OCI-LY1 (cell line): Measurements from ENCODE around the gene DNAJB8.

Source experiments
- H2AFZ ChIP-seq: fragments of 200-600 bp; sonication (generic), shearing (Covaris generic); 2 replicates; pipeline ENCODE4 v1.6.0; 2014; ENCODE audit warnings: antibody characterized with exemption, mild to moderate bottlenecking, low read length
- H3F3A ChIP-seq: fragments of 200-600 bp; sonication (generic), shearing (Covaris generic); 2 replicates; pipeline ENCODE4 v1.6.0; 2014; ENCODE audit warnings: mild to moderate bottlenecking, antibody characterized with exemption, low read length, moderate library complexity; ENCODE audit not compliant: insufficient read depth
- H3K27ac ChIP-seq: fragments of 200-600 bp; sonication (generic); 2 replicates; pipeline ENCODE4 v1.5.1; 2014; ENCODE audit warnings: low read length, mixed run types, mild to moderate bottlenecking, low read depth; ENCODE audit not compliant: poor library complexity, severe bottlenecking
- H3K27me3 ChIP-seq: fragments of 200-600 bp; sonication (generic); 2 replicates; pipeline ENCODE4 v1.6.0; 2014; ENCODE audit warnings: antibody characterized with exemption, mild to moderate bottlenecking, low read length, moderate library complexity; ENCODE audit not compliant: insufficient read depth
- H3K36me3 ChIP-seq: fragments of 200-600 bp; sonication (generic); 2 replicates; pipeline ENCODE4 v1.6.1; 2014; ENCODE audit warnings: mild to moderate bottlenecking, antibody characterized with exemption, low read length, moderate library complexity, mixed read lengths; ENCODE audit not compliant: insufficient read depth
- H3K4me1 ChIP-seq: fragments of 200-600 bp; sonication (generic); 2 replicates; pipeline ENCODE4 v1.5.1; 2014; ENCODE audit warnings: mild to moderate bottlenecking, low read length, moderate library complexity; ENCODE audit not compliant: insufficient read depth, severe bottlenecking
- H3K4me2 ChIP-seq: fragments of 200-600 bp; sonication (generic), shearing (Covaris generic); 2 replicates; pipeline ENCODE4 v1.6.1; 2014; ENCODE audit warnings: low read length
- H3K4me3 ChIP-seq: fragments of 200-600 bp; sonication (generic); 2 replicates; pipeline ENCODE4 v1.5.1; 2014; ENCODE audit warnings: low read length, low read depth, mild to moderate bottlenecking, mixed read lengths; ENCODE audit not compliant: poor library complexity, severe bottlenecking
- H3K79me2 ChIP-seq: fragments of 200-600 bp; shearing (Covaris generic); 2 replicates; pipeline ENCODE4 v1.6.1; 2016; ENCODE audit warnings: mixed run types, low read length, mixed read lengths; ENCODE audit not compliant: insufficient read depth
- H3K9ac ChIP-seq: fragments of 200-600 bp; sonication (generic), shearing (Covaris generic); 2 replicates; pipeline ENCODE4 v1.6.1; 2014; ENCODE audit warnings: mild to moderate bottlenecking, low read length, mixed read lengths
- H3K9me2 ChIP-seq: fragments of 200-600 bp; sonication (generic), shearing (Covaris generic); 2 replicates; pipeline ENCODE4 v1.6.1; 2014; ENCODE audit warnings: low read depth, mild to moderate bottlenecking, low read length, mixed read lengths
- H3K9me3 ChIP-seq: fragments of 200-600 bp; shearing (Covaris generic); 2 replicates; pipeline ENCODE4 v1.6.1; 2014; ENCODE audit warnings: low read length, mixed read lengths
- H4K20me1 ChIP-seq: fragments of 200-600 bp; sonication (generic), shearing (Covaris generic); 2 replicates; pipeline ENCODE4 v1.6.0; 2016; ENCODE audit warnings: mild to moderate bottlenecking, low read length; ENCODE audit not compliant: insufficient read depth
- EZH2 ChIP-seq: fragments of 200-600 bp; sonication (generic), shearing (Covaris generic); IDR thresholded peaks from 2 replicates; pipeline ENCODE4 v1.8.0; 2017; ENCODE audit warnings: borderline replicate concordance, mixed run types, mild to moderate bottlenecking, antibody characterized with exemption, low read length, moderate library complexity, mixed read lengths
- TF ChIP-seq, protein P1 (sequence below): fragments of 200-600 bp; sonication (generic), shearing (Covaris generic); IDR thresholded peaks from 2 replicates; pipeline ENCODE4 v1.5.1; 2017; ENCODE audit warnings: mild to moderate bottlenecking, antibody characterized with exemption, low read length, moderate library complexity, mixed read lengths

DNAJB8 gene

DNA sequence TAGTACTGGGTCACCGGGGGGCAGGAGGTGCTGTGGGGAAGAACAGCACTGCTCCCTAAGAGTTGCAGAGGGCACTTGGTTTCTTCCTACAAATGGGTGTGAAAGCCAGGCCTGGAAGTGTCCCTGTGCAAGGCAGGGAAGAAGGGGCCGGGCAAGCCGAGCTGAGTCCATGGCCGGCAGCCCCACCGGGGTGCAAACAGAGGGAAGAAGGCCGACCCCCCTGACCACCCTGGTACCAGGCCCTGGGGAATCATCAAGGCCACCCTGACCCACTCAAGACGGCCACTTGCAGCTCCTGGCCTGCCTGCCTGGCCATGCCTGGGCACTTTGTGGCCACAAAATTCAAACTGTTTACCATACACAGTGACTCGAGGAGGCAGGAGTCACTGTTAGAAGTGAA is 8.7 kb upstream of the DNAJB8 start:
- TF ChIP-seq EZH2 = no peak
- TF ChIP-seq, protein P1, sequence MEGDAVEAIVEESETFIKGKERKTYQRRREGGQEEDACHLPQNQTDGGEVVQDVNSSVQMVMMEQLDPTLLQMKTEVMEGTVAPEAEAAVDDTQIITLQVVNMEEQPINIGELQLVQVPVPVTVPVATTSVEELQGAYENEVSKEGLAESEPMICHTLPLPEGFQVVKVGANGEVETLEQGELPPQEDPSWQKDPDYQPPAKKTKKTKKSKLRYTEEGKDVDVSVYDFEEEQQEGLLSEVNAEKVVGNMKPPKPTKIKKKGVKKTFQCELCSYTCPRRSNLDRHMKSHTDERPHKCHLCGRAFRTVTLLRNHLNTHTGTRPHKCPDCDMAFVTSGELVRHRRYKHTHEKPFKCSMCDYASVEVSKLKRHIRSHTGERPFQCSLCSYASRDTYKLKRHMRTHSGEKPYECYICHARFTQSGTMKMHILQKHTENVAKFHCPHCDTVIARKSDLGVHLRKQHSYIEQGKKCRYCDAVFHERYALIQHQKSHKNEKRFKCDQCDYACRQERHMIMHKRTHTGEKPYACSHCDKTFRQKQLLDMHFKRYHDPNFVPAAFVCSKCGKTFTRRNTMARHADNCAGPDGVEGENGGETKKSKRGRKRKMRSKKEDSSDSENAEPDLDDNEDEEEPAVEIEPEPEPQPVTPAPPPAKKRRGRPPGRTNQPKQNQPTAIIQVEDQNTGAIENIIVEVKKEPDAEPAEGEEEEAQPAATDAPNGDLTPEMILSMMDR = no peak

DNA sequence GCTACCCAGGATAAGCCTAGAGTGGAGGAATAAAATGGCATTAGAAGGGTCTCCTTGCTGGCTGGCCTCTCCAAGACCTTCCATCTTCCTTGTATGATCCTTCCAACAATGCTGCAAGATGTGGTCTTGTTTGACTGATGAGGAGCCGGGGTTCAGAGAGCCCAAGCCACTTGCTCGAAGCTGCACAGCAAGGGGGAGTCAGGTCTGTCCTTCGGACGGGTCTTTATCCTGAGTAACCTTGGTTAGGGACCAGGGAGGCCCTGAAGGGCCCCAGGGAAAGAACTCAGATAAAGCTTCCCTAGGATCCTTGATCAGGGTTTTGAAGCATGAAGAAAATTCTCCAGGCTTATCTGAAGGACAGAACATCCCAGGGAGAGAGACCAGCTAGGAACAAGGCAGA is 7.0 kb upstream of the DNAJB8 start:
- no peaks in the 10 kb centered on the region for H3K9me2 ChIP-seq
- no peaks in the 10 kb centered on the region for H3K4me1 ChIP-seq
- no peak overlapping the region for H3K9ac ChIP-seq
- H3K27ac ChIP-seq = no peak overlapping the region
- no peaks in the 10 kb centered on the region for H3K79me2 ChIP-seq
- H3K27me3 ChIP-seq = peaks cover 5% of the 10 kb centered on the region; the same call in 1 of the 2 replicates
- H3K4me2 ChIP-seq = no peak overlapping the region
- no peak overlapping the region for H3K4me3 ChIP-seq
- H4K20me1 ChIP-seq = no peaks in the 10 kb centered on the region
- H2AFZ ChIP-seq = no peak overlapping the region
- no peak for TF ChIP-seq EZH2
- TF ChIP-seq, protein P1 = no peak
- H3F3A ChIP-seq = no peaks in the 10 kb centered on the region
- H3K9me3 ChIP-seq = no peaks in the 10 kb centered on the region
- no peaks in the 10 kb centered on the region for H3K36me3 ChIP-seq

More for the DNA sequence above, 8.7 kb upstream of the DNAJB8 start:
- Histone ChIP-seq H3K27ac (no peak overlapping the region), H3K27me3 (peaks cover 5% of the 10 kb centered on the region; the same call in 1 of the 2 replicates), H3K9me2 (no peaks in the 10 kb centered on the region), H3K4me1 (no peaks in the 10 kb centered on the region), H3F3A (no peaks in the 10 kb centered on the region), H4K20me1 (no peaks in the 10 kb centered on the region), H3K79me2 (no peaks in the 10 kb centered on the region), H2AFZ (no peak overlapping the region), H3K9ac (no peak overlapping the region), H3K4me3 (no peak overlapping the region), H3K4me2 (no peak overlapping the region), H3K9me3 (no peaks in the 10 kb centered on the region), H3K36me3 (no peaks in the 10 kb centered on the region)

DNA sequence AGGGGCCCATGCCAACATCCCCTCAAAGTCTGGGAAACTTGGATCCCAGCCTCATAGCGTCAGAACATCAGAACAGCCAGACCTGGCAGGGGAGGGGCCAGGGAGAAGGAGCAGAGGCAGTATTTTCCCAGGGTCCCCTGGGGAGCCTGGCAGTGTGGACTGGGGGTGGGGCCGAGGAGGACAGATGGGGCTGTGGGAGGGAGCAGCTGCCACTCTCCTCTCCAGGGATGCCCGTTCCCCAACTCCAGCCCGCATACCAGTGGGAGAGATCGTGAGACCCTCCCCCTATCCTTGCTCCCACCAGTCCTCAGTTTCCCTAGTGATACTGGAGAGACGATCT is 6.5 kb upstream of the DNAJB8 start:
- H2AFZ ChIP-seq = no peak overlapping the region
- H3K36me3 ChIP-seq = no peaks in the 10 kb centered on the region
- H3K9me2 ChIP-seq = no peaks in the 10 kb centered on the region
- peaks cover 5% of the 10 kb centered on the region; the same call in 1 of the 2 replicates for H3K27me3 ChIP-seq
- no peak for TF ChIP-seq EZH2
- TF ChIP-seq, protein P1 = no peak
- H3K9me3 ChIP-seq = no peaks in the 10 kb centered on the region
- no peak overlapping the region for H3K27ac ChIP-seq
- no peaks in the 10 kb centered on the region for H3K4me1 ChIP-seq
- H3K4me2 ChIP-seq = no peak overlapping the region
- H3K9ac ChIP-seq = no peak overlapping the region
- no peak overlapping the region for H3K4me3 ChIP-seq
- H4K20me1 ChIP-seq = no peaks in the 10 kb centered on the region
- H3K79me2 ChIP-seq = no peaks in the 10 kb centered on the region
- H3F3A ChIP-seq = no peaks in the 10 kb centered on the region
